Keratinocyte (primary cell): ENCODE measurements around the gene POLR1A.

ENCODE experiments used
- EZH2 ChIP-seq: IDR thresholded peaks from one replicate; pipeline ENCODE4 v1.6.1; 2012; ENCODE audit warnings: inconsistent platforms, mild to moderate bottlenecking, low read length, moderate library complexity
- TF ChIP-seq, protein P1 (sequence below), 3 experiments: IDR thresholded peaks in 1 of 3; conservative IDR thresholded peaks in 1 of 3; optimal IDR thresholded peaks in 1 of 3; 2 replicates in 2 of 3; 3 replicates in 1 of 3; pipeline versions ENCODE3 to v1.5.1; 2011; ENCODE audit warnings: low read length in 3 of 3, mild to moderate bottlenecking in 3 of 3, moderate library complexity in 2 of 3, control low read depth in 1 of 3, inconsistent platforms in 1 of 3; ENCODE audit not compliant: insufficient read depth in 2 of 3; ENCODE audit errors: extremely low read depth in 1 of 3

DNA sequence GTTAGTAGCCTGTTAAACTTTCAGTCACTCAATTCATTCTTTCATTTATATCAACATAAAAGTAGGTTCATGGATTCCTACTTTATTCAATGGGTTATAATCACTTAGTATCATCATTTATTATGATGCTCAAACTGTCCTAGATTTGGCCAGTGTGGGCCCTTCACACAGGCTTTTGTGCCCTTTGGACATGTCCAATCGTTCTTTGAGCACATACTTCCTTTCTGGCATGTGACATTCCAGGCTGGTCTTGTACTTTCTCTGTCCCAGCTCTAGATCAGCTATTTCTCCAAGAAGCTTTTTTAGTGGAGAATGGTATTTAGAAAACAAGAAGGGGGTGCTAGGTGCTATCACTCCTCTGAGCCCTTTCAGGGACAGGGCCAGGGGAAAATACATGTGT is 11.5 kb downstream of the POLR1A start:
- TF ChIP-seq, protein P1, sequence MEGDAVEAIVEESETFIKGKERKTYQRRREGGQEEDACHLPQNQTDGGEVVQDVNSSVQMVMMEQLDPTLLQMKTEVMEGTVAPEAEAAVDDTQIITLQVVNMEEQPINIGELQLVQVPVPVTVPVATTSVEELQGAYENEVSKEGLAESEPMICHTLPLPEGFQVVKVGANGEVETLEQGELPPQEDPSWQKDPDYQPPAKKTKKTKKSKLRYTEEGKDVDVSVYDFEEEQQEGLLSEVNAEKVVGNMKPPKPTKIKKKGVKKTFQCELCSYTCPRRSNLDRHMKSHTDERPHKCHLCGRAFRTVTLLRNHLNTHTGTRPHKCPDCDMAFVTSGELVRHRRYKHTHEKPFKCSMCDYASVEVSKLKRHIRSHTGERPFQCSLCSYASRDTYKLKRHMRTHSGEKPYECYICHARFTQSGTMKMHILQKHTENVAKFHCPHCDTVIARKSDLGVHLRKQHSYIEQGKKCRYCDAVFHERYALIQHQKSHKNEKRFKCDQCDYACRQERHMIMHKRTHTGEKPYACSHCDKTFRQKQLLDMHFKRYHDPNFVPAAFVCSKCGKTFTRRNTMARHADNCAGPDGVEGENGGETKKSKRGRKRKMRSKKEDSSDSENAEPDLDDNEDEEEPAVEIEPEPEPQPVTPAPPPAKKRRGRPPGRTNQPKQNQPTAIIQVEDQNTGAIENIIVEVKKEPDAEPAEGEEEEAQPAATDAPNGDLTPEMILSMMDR (optimal IDR thresholded peaks at IDR 0.05 in 1 of 3, IDR thresholded peaks at IDR 0.05 in 1 of 3, conservative IDR thresholded peaks at IDR 0.05 in 1 of 3; ENCODE audit: extremely low read depth in 1 of 3, insufficient read depth in 2 of 3, low read length in 3 of 3), result no peak
- no peak for TF ChIP-seq EZH2
